ENCODE data around the gene RSPO4.

DNA sequence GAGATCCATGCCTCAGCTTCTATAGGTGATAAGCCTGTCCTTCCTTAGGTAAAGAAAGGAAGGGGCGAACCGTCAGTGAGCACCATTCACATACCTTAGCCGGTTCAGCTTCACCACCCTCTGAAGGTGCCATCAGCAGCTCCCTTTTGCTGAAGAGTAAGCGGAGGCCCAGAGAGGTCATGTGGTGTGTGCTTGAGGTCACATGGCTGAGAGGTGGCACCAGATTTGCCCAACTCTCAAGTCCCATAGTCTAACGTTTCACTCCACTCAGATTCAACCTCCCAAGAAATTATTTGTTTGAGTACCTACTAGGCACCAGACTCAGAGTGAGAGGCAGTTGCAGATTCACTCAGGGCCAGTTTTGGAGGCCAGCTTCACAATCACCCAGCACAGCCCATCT, 18.5 kb upstream of the RSPO4 start:
- TF ChIP-seq, protein P1, sequence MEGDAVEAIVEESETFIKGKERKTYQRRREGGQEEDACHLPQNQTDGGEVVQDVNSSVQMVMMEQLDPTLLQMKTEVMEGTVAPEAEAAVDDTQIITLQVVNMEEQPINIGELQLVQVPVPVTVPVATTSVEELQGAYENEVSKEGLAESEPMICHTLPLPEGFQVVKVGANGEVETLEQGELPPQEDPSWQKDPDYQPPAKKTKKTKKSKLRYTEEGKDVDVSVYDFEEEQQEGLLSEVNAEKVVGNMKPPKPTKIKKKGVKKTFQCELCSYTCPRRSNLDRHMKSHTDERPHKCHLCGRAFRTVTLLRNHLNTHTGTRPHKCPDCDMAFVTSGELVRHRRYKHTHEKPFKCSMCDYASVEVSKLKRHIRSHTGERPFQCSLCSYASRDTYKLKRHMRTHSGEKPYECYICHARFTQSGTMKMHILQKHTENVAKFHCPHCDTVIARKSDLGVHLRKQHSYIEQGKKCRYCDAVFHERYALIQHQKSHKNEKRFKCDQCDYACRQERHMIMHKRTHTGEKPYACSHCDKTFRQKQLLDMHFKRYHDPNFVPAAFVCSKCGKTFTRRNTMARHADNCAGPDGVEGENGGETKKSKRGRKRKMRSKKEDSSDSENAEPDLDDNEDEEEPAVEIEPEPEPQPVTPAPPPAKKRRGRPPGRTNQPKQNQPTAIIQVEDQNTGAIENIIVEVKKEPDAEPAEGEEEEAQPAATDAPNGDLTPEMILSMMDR (IDR thresholded peaks at IDR 0.05; ENCODE audit: low read length), result no peak
- TF ChIP-seq EZH2 (optimal IDR thresholded peaks at IDR 0.05; ENCODE audit: low read depth, low read length) (no peak), EZH2phosphoT487 (IDR thresholded peaks at IDR 0.05; ENCODE audit: low read length) (no peak)

All from MM.1S (cell line).